ENCODE measurements around the gene DNAJC15.

- TF ChIP-seq CTCF (IDR thresholded peaks at IDR 0.05) (no peak), POLR2A (IDR thresholded peaks at IDR 0.05) (no peak)
Observed at GRCh38 chr13:43086181-43086580, 62.8 kb downstream of the DNAJC15 start.

Data from lower leg skin (tissue), 3 donors.